SHP77 (cell line): ENCODE measurements around the gene HSPH1.
"Not testable (repeated sequence)": the region's sequence is repeated elsewhere in the genome, so short reads cannot be mapped to it uniquely, and the experiment has no call there.

ENCODE experiments used
- DNase-seq, 2 experiments: peaks; one replicate each; lab custom pipeline; 2025; lab: John Stamatoyannopoulos, UW

Gene HSPH1

GRCh38 chr13:31131470-31131961, 30.2 kb downstream of the HSPH1 start:
- no peak for DNase-seq

GRCh38 chr13:31129419-31129818, 32.3 kb downstream of the HSPH1 start:
- no peak for DNase-seq

- DNase-seq = no peak
Observed at GRCh38 chr13:31124204-31124603, 37.5 kb downstream of the HSPH1 start.

GRCh38 chr13:31122544-31123260, 39.0 kb downstream of the HSPH1 start:
- no peak for DNase-seq

- DNase-seq = no peak
Observed at GRCh38 chr13:31122143-31122542, 39.6 kb downstream of the HSPH1 start.

- no peak for DNase-seq
Observed at GRCh38 chr13:31121379-31122140, 40.1 kb downstream of the HSPH1 start.

GRCh38 chr13:31119966-31120700, 41.6 kb downstream of the HSPH1 start:
- peak; percentile 4 to 15 for DNase-seq

- no peak for DNase-seq
Observed at GRCh38 chr13:31119526-31119925, 42.2 kb downstream of the HSPH1 start.

GRCh38 chr13:31116224-31116623, 45.5 kb downstream of the HSPH1 start:
- no peak for DNase-seq

GRCh38 chr13:31115616-31116015, 46.1 kb downstream of the HSPH1 start:
- peak in 1 of 2 experiments; percentile 34 for DNase-seq

GRCh38 chr13:31114641-31115040, 47.1 kb downstream of the HSPH1 start:
- no peak for DNase-seq

- no peak for DNase-seq
Observed at GRCh38 chr13:31111136-31111535, 50.6 kb downstream of the HSPH1 start.

- no peak for DNase-seq
Observed at GRCh38 chr13:31110617-31111016, 51.1 kb downstream of the HSPH1 start.

- DNase-seq = no peak
Observed at GRCh38 chr13:31110169-31110568, 51.5 kb downstream of the HSPH1 start.

- DNase-seq = no peak
Observed at GRCh38 chr13:31107109-31107508, 54.6 kb downstream of the HSPH1 start.

- DNase-seq = no peak
Observed at GRCh38 chr13:31105856-31106255, 55.8 kb downstream of the HSPH1 start.

- no peak for DNase-seq
Observed at GRCh38 chr13:31105020-31105795, 56.5 kb downstream of the HSPH1 start.

GRCh38 chr13:31102905-31103304, 58.8 kb downstream of the HSPH1 start:
- no peak for DNase-seq

GRCh38 chr13:31101472-31102170, 60.1 kb downstream of the HSPH1 start:
- no peak for DNase-seq

GRCh38 chr13:31100721-31101120, 61.0 kb downstream of the HSPH1 start:
- no peak for DNase-seq

GRCh38 chr13:31097911-31098434, 63.7 kb downstream of the HSPH1 start:
- not testable (repeated sequence) for DNase-seq
